Trophoblast cell (in vitro differentiated cells and primary cell): Measurements from ENCODE around the gene PHF21B.

Source experiments
- DNase-seq, 2 donors: peaks; one replicate each; pipeline ENCODE4 v3.0.0-alpha.2; 2016
- H2AFZ ChIP-seq: 2 replicates; pipeline ENCODE4 v1.6.1; 2013; ENCODE audit warnings: low read length, moderate library complexity, mild to moderate bottlenecking; ENCODE audit not compliant: insufficient read depth, poor library complexity
- H2AK5ac ChIP-seq: 2 replicates; pipeline ENCODE4 v1.6.1; 2013; ENCODE audit warnings: mild to moderate bottlenecking, low read length
- H2BK120ac ChIP-seq: 2 replicates; pipeline ENCODE4 v1.6.1; 2013; ENCODE audit warnings: low read length, mild to moderate bottlenecking, moderate library complexity; ENCODE audit not compliant: insufficient read depth, poor library complexity
- H2BK12ac ChIP-seq: 2 replicates; pipeline ENCODE4 v1.6.1; 2013; ENCODE audit warnings: mild to moderate bottlenecking, low read length, moderate library complexity
- H2BK5ac ChIP-seq: 2 replicates; pipeline ENCODE4 v1.6.1; 2013; ENCODE audit warnings: low read length, low read depth, moderate library complexity, mild to moderate bottlenecking; ENCODE audit not compliant: poor library complexity
- H3K14ac ChIP-seq: 2 replicates; pipeline ENCODE4 v1.6.1; 2013; ENCODE audit warnings: mild to moderate bottlenecking, low read length
- H3K18ac ChIP-seq: 2 replicates; pipeline ENCODE4 v1.6.1; 2013; ENCODE audit warnings: mild to moderate bottlenecking, low read length
- H3K23ac ChIP-seq: 2 replicates; pipeline ENCODE4 v1.6.1; 2013; ENCODE audit warnings: low read length
- H3K27ac ChIP-seq: 2 replicates; pipeline ENCODE4 v1.5.1; 2013; ENCODE audit warnings: low read depth, mild to moderate bottlenecking, inconsistent platforms, low read length, moderate library complexity
- H3K27me3 ChIP-seq: 2 replicates; pipeline ENCODE4 v1.6.1; 2013; ENCODE audit warnings: inconsistent platforms, mild to moderate bottlenecking, low read length, moderate library complexity; ENCODE audit not compliant: insufficient read depth
- H3K36me3 ChIP-seq, 2 experiments: 1 replicate in 1 of 2; 2 replicates in 1 of 2; pipeline ENCODE4 v1.6.1; 2013; ENCODE audit warnings: low read length in 2 of 2, mild to moderate bottlenecking in 2 of 2, moderate library complexity in 1 of 2; ENCODE audit not compliant: insufficient read depth in 2 of 2, control insufficient read depth in 1 of 2
- H3K4ac ChIP-seq: 2 replicates; pipeline ENCODE4 v1.6.1; 2013; ENCODE audit warnings: low read depth, mild to moderate bottlenecking, low read length, moderate library complexity
- H3K4me1 ChIP-seq, 2 experiments: 1 replicate in 1 of 2; 2 replicates in 1 of 2; pipeline ENCODE4 v1.6.1; 2013; ENCODE audit warnings: low read length in 2 of 2, mild to moderate bottlenecking in 2 of 2, moderate library complexity in 1 of 2; ENCODE audit not compliant: insufficient read depth in 2 of 2, control insufficient read depth in 1 of 2
- H3K4me2 ChIP-seq: 2 replicates; pipeline ENCODE4 v1.6.1; 2013; ENCODE audit warnings: inconsistent platforms, mild to moderate bottlenecking, low read length, moderate library complexity
- H3K4me3 ChIP-seq: 2 replicates; pipeline ENCODE4 v1.5.1; 2013; ENCODE audit warnings: mild to moderate bottlenecking, low read depth, low read length, inconsistent platforms
- H3K79me1 ChIP-seq: one replicate; pipeline ENCODE4 v1.6.1; 2013; ENCODE audit warnings: low read length
- H3K79me2 ChIP-seq: 2 replicates; pipeline ENCODE4 v1.6.1; 2013; ENCODE audit warnings: low read length, mild to moderate bottlenecking; ENCODE audit not compliant: control insufficient read depth, insufficient read depth, poor library complexity
- H3K9ac ChIP-seq: 2 replicates; pipeline ENCODE4 v1.6.1; 2013; ENCODE audit warnings: mild to moderate bottlenecking, low read length
- H3K9me3 ChIP-seq: 2 replicates; pipeline ENCODE4 v1.6.1; 2013; ENCODE audit warnings: low read depth, mild to moderate bottlenecking, control low read depth, inconsistent platforms, low read length; ENCODE audit not compliant: insufficient read depth
- H4K12ac ChIP-seq: 2 replicates; pipeline ENCODE4 v1.6.1; 2013; ENCODE audit warnings: low read depth, mild to moderate bottlenecking, low read length, moderate library complexity
- H4K8ac ChIP-seq: 2 replicates; pipeline ENCODE4 v1.6.1; 2013; ENCODE audit warnings: low read depth, mild to moderate bottlenecking, low read length, moderate library complexity
- H4K91ac ChIP-seq: one replicate; pipeline ENCODE4 v1.6.1; 2013; ENCODE audit warnings: low read depth, mild to moderate bottlenecking, low read length, moderate library complexity
- WGBS: extraction: QIAGEN DNeasy Blood & Tissue Kit; methylation state at CpG from one replicate; pipeline ENCODE4 v1.1.7; 2013; ENCODE audit warnings: missing lambda C conversion rate; ENCODE audit not compliant: insufficient read length, insufficient coverage; ENCODE audit errors: extremely low coverage; 5-methylcytosine and 5-hydroxymethylcytosine counted together

The PHF21B gene

DNA sequence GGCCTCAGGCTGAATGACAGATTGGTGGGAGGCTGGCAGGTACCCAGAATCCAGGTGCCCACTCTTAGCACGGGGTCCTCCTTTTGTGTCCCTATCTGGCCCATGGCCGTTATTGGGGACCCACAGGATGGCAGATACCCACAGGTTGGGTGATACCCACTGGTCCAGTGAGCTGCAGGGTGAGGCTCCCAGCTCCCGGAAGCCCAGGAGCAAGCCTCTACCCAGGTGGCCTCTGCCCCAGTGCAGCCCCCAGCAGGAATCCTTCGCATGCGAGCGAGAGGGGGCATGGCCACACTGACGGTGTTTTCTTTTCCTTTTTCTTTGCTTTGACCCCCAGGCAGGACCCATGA, 116.1 kb downstream of the PHF21B start:
- Histone ChIP-seq H4K12ac (no peak overlapping the region), H3K9me3 (no peaks in the 10 kb centered on the region), H3K9ac (no peak overlapping the region), H3K79me1 (no peaks in the 10 kb centered on the region), H3K27ac (no peak overlapping the region), H2BK120ac (no peak overlapping the region), H4K8ac (no peak overlapping the region), H3K4me3 (no peak overlapping the region), H3K14ac (no peak overlapping the region), H2AFZ (no peak overlapping the region), H3K79me2 (no peaks in the 10 kb centered on the region), H3K4ac (no peak overlapping the region), H2AK5ac (no peak overlapping the region), H4K91ac (no peak overlapping the region), H3K18ac (no peak overlapping the region), H3K23ac (no peak overlapping the region), H3K4me2 (no peak overlapping the region), H2BK5ac (no peak overlapping the region), H3K36me3 (peaks cover 0 to 5% of the 10 kb centered on the region in 2 experiments), H2BK12ac (no peak overlapping the region), H3K27me3 (no peaks in the 10 kb centered on the region), H3K4me1 (peaks cover 3 to 7% of the 10 kb centered on the region in 2 experiments)
- DNase-seq: no peak
- no CpG with 5 or more reads among the region's 7 CpGs for WGBS

DNA sequence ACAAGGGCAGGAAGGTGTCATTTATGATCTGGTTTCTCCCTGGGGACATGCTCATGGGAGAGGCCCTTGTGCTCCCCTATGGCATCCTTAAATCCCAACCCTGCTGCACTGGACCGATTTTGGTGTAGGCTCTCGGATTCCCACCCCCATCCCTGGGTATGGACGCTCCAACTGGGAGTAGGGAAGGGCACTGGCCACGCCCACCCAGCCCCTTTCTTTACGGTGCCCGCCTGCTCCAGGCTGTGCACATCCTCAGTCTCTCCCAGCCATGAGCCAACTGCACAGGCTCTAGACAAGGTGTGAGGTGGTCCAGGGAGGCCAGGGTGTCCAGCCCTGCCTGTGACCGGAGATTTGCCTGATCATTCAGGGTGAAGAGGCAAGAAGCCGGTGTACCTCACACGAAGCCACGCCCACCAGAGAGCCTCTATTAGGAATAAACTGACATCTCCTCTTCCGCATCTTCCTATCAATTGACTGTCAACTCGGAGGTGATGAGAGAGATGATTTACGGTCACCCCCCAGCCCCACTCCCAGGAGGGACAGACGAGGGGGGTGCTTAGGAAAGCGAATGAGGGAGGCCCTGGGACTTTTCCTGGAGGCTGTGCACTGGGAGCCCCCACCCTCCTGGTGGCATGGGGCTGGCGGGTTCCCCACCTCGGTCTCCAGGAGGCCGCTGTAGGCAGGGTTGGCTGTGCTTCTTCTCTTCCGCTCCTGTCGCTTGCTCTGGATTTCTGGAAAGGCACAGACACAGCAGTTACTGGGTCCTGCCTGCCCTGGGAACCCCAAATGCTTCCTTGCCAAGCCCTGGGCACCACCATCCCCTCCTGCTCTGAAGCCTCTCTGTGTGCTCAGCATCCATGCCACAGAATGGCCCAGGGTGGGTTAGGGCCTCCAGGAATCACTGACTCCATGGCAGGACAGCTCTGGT, 116.7 kb downstream of the PHF21B start:
- peaks cover 0 to 5% of the 10 kb centered on the region in 2 experiments for H3K36me3 ChIP-seq
- no peak overlapping the region for H3K18ac ChIP-seq
- no peaks in the 10 kb centered on the region for H3K27me3 ChIP-seq
- peaks cover 2% of the 10 kb centered on the region for H3K9me3 ChIP-seq
- no peak overlapping the region for H3K4me3 ChIP-seq
- no peak overlapping the region for H3K9ac ChIP-seq
- H4K91ac ChIP-seq: no peak overlapping the region
- DNase-seq: no peak
- no peak overlapping the region for H4K8ac ChIP-seq
- no peak overlapping the region for H3K23ac ChIP-seq
- H3K27ac ChIP-seq: no peak overlapping the region
- H2AFZ ChIP-seq: no peak overlapping the region
- no peak overlapping the region for H2BK12ac ChIP-seq
- no CpG with 5 or more reads among the region's 20 CpGs for WGBS
- H4K12ac ChIP-seq: no peak overlapping the region
- H3K4ac ChIP-seq: no peak overlapping the region
- peaks cover 3 to 7% of the 10 kb centered on the region in 2 experiments for H3K4me1 ChIP-seq
- H2BK120ac ChIP-seq: no peak overlapping the region
- H3K79me2 ChIP-seq: no peaks in the 10 kb centered on the region
- H3K14ac ChIP-seq: no peak overlapping the region
- no peak overlapping the region for H2AK5ac ChIP-seq
- H3K79me1 ChIP-seq: no peaks in the 10 kb centered on the region
- no peak overlapping the region for H2BK5ac ChIP-seq
- no peak overlapping the region for H3K4me2 ChIP-seq

DNA sequence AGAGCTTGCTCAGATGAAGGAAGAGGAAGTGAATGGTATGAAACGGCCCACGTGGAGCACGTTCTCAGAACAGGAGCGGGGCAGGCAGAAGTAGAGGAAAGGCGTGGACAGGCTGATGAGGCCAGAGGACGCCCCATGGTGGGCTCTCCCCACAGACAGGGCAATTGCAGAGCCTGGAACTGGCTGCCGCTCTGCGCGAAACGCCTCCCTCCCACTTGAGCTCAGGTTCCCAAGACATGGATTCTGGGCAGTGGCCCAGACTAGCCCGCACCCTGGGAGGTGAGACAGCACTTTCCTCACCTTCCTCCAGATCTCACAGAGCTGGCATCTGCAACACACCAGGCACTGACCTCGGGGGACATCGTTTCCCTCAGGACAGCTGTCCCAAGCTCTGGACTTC, 117.6 kb downstream of the PHF21B start:
- Histone ChIP-seq H3K4me3 (no peak overlapping the region), H3K4me1 (peaks cover 3 to 7% of the 10 kb centered on the region in 2 experiments), H3K4me2 (no peak overlapping the region), H4K12ac (no peak overlapping the region), H3K36me3 (peaks cover 0 to 5% of the 10 kb centered on the region in 2 experiments), H3K79me1 (no peaks in the 10 kb centered on the region), H2BK5ac (no peak overlapping the region), H3K9ac (no peak overlapping the region), H3K4ac (no peak overlapping the region), H2AFZ (no peak overlapping the region), H3K9me3 (peaks cover 2% of the 10 kb centered on the region), H3K18ac (no peak overlapping the region), H2AK5ac (no peak overlapping the region), H3K23ac (no peak overlapping the region), H3K27me3 (no peaks in the 10 kb centered on the region), H4K8ac (no peak overlapping the region), H4K91ac (no peak overlapping the region), H2BK120ac (no peak overlapping the region), H3K79me2 (no peaks in the 10 kb centered on the region), H2BK12ac (no peak overlapping the region), H3K14ac (no peak overlapping the region), H3K27ac (no peak overlapping the region)
- DNase-seq: no peak
- WGBS: no CpG with 5 or more reads among the region's 13 CpGs

DNA sequence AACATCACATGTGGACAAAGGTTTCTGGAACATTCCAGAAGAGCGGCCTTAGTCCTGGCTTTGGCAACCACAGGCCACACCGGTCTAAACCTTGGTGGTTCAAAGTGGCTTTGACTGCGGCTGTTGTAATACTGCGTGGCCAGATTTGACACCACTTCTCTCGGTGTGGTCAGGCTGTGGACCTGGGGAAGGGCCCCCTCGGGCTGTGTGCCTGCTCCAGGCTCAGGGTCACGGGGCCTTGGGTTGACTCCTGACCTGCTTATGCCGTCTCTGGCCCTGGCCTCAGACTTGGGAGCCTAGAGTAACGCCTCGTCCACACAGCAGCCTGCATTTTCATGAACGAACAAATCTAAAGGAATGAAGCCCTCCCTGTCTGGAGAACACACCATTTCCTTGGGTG, 118.0 kb downstream of the PHF21B start:
- H4K12ac ChIP-seq: no peak overlapping the region
- H4K8ac ChIP-seq: no peak overlapping the region
- no peaks in the 10 kb centered on the region for H3K79me2 ChIP-seq
- no peak overlapping the region for H3K4me2 ChIP-seq
- no peaks in the 10 kb centered on the region for H3K27me3 ChIP-seq
- H3K23ac ChIP-seq: no peak overlapping the region
- no peak overlapping the region for H3K27ac ChIP-seq
- no peak overlapping the region for H3K4me3 ChIP-seq
- no peak overlapping the region for H3K9ac ChIP-seq
- H3K4me1 ChIP-seq: peaks cover 3 to 7% of the 10 kb centered on the region in 2 experiments
- no peak overlapping the region for H2BK120ac ChIP-seq
- no peak overlapping the region for H4K91ac ChIP-seq
- no peak overlapping the region for H2BK12ac ChIP-seq
- no peak overlapping the region for H2BK5ac ChIP-seq
- H3K14ac ChIP-seq: no peak overlapping the region
- DNase-seq: no peak
- no CpG with 5 or more reads among the region's 11 CpGs for WGBS
- H2AFZ ChIP-seq: no peak overlapping the region
- no peaks in the 10 kb centered on the region for H3K79me1 ChIP-seq
- no peak overlapping the region for H2AK5ac ChIP-seq
- no peak overlapping the region for H3K4ac ChIP-seq
- peaks cover 2% of the 10 kb centered on the region for H3K9me3 ChIP-seq
- H3K36me3 ChIP-seq: peaks cover 0 to 5% of the 10 kb centered on the region in 2 experiments
- no peak overlapping the region for H3K18ac ChIP-seq
